HEK293 (cell line): Measurements from ENCODE around the gene PCTP.

ENCODE experiments used
- CTCF ChIA-PET: fragments of 350-600 bp; formaldehyde crosslinking; extraction: SDS; loops from one replicate; lab custom pipeline; 2021; ENCODE audit warnings: antibody characterized with exemption; lab: Yijun Ruan, JAX
- POLR2A ChIA-PET: fragments of 300-600 bp; formaldehyde crosslinking; extraction: SDS; loops from one replicate; lab custom pipeline; 2020; ENCODE audit warnings: antibody characterized with exemption, inconsistent platforms; lab: Yijun Ruan, JAX
- H3K27ac ChIP-seq: fragments of 200-500 bp; sonication (Bioruptor generic); 2 replicates; pipeline ENCODE4 v1.5.1; 2014; ENCODE audit warnings: low read depth, low read length, control low read depth, inconsistent platforms; ENCODE audit errors: extremely low read depth
- H3K36me3 ChIP-seq, 2 experiments: fragments of 200-500 bp in 1 of 2; sonication (Bioruptor generic) in 1 of 2; 1 replicate in 1 of 2; 2 replicates in 1 of 2; pipeline ENCODE4 v1.5.1; 2014 to 2017; ENCODE audit warnings: inconsistent platforms in 2 of 2, low read length in 2 of 2; ENCODE audit not compliant: control insufficient read depth in 2 of 2, insufficient read depth in 1 of 2
- H3K4me1 ChIP-seq: fragments of 200-500 bp; sonication (Bioruptor generic); 2 replicates; pipeline ENCODE4 v1.5.1; 2014; ENCODE audit warnings: mild to moderate bottlenecking, low read length, inconsistent platforms; ENCODE audit not compliant: control insufficient read depth, insufficient read depth
- H3K4me3 ChIP-seq: 2 replicates; pipeline ENCODE4 v1.5.1; 2011; ENCODE audit warnings: low read depth, mild to moderate bottlenecking, control low read depth, low read length, moderate library complexity
- H3K9me3 ChIP-seq: fragments of 200-500 bp; sonication (Bioruptor generic); 2 replicates; pipeline ENCODE4 v1.5.1; 2014; ENCODE audit warnings: low read depth, low read length, inconsistent platforms; ENCODE audit not compliant: control insufficient read depth, insufficient read depth
- ATF2 ChIP-seq: fragments of 450-650 bp; formaldehyde crosslinking; IDR thresholded peaks from 2 replicates; pipeline ENCODE4 v1.5.1; 2016; ENCODE audit warnings: missing biosample characterization, missing genetic modification characterization, low read depth
- BCL6B ChIP-seq: fragments of 450-650 bp; formaldehyde crosslinking; IDR thresholded peaks from 2 replicates; pipeline ENCODE4 v1.5.1; 2017; ENCODE audit warnings: missing biosample characterization, missing genetic modification characterization
- IKZF3 ChIP-seq: fragments of 450-650 bp; IDR thresholded peaks from 2 replicates; pipeline ENCODE4 v1.5.0; 2018; ENCODE audit warnings: missing biosample characterization, mild to moderate bottlenecking, missing genetic modification characterization, moderate library complexity
- KLF17 ChIP-seq: fragments of 450-650 bp; formaldehyde crosslinking; IDR thresholded peaks from 2 replicates; pipeline ENCODE4 v1.5.1; 2016; ENCODE audit warnings: missing biosample characterization, missing genetic modification characterization
- SCRT1 ChIP-seq: fragments of 450-650 bp; formaldehyde crosslinking; IDR thresholded peaks from 2 replicates; pipeline ENCODE4 v1.5.1; 2016; ENCODE audit warnings: missing biosample characterization, missing genetic modification characterization, borderline replicate concordance
- SP3 ChIP-seq: fragments of 450-650 bp; formaldehyde crosslinking; IDR thresholded peaks from 2 replicates; pipeline ENCODE4 v1.5.1; 2016; ENCODE audit warnings: missing biosample characterization, missing genetic modification characterization
- ZBTB1 ChIP-seq: fragments of 450-650 bp; formaldehyde crosslinking; IDR thresholded peaks from 2 replicates; pipeline ENCODE4 v1.5.1; 2016; ENCODE audit warnings: missing biosample characterization, missing genetic modification characterization
- ZBTB17 ChIP-seq: fragments of 450-650 bp; formaldehyde crosslinking; IDR thresholded peaks from 2 replicates; pipeline ENCODE4 v1.5.1; 2016; ENCODE audit warnings: missing biosample characterization, missing genetic modification characterization
- ZBTB7A ChIP-seq: fragments of 450-650 bp; formaldehyde crosslinking; IDR thresholded peaks from 2 replicates; pipeline ENCODE4 v1.5.1; 2016; ENCODE audit warnings: low read depth, missing biosample characterization, missing genetic modification characterization
- ZNF112 ChIP-seq: fragments of 450-650 bp; formaldehyde crosslinking; IDR thresholded peaks from 2 replicates; pipeline ENCODE4 v1.5.0; 2017; ENCODE audit warnings: missing biosample characterization, missing genetic modification characterization
- ZNF138 ChIP-seq: fragments of 450-650 bp; formaldehyde crosslinking; IDR thresholded peaks from 2 replicates; pipeline ENCODE4 v1.5.1; 2016; ENCODE audit warnings: missing biosample characterization, missing genetic modification characterization, borderline replicate concordance
- ZNF175 ChIP-seq: fragments of 450-650 bp; formaldehyde crosslinking; IDR thresholded peaks from 2 replicates; pipeline ENCODE4 v1.5.1; 2016; ENCODE audit warnings: missing biosample characterization, missing genetic modification characterization
- ZNF2 ChIP-seq: fragments of 450-650 bp; formaldehyde crosslinking; IDR thresholded peaks from 2 replicates; pipeline ENCODE4 v1.5.1; 2016; ENCODE audit warnings: missing biosample characterization, missing genetic modification characterization
- ZNF211 ChIP-seq: fragments of 450-650 bp; formaldehyde crosslinking; IDR thresholded peaks from 2 replicates; pipeline ENCODE4 v1.5.1; 2016; ENCODE audit warnings: low read depth, missing biosample characterization, missing genetic modification characterization
- ZNF239 ChIP-seq: fragments of 450-650 bp; formaldehyde crosslinking; IDR thresholded peaks from 2 replicates; pipeline ENCODE4 v1.5.1; 2016; ENCODE audit warnings: missing biosample characterization, missing genetic modification characterization
- ZNF280C ChIP-seq: fragments of 450-650 bp; formaldehyde crosslinking; IDR thresholded peaks from 2 replicates; pipeline ENCODE4 v1.5.1; 2016; ENCODE audit warnings: missing biosample characterization, missing genetic modification characterization
- ZNF341 ChIP-seq: fragments of 450-650 bp; formaldehyde crosslinking; IDR thresholded peaks from 2 replicates; pipeline ENCODE4; 2016; ENCODE audit warnings: low read depth, missing biosample characterization, missing genetic modification characterization
- ZNF366 ChIP-seq: fragments of 450-650 bp; formaldehyde crosslinking; conservative IDR thresholded peaks from 2 replicates; pipeline ENCODE4 v1.5.1; 2016; ENCODE audit warnings: missing biosample characterization, missing genetic modification characterization
- ZNF529 ChIP-seq: fragments of 450-650 bp; formaldehyde crosslinking; IDR thresholded peaks from 2 replicates; pipeline ENCODE4 v1.5.1; 2017; ENCODE audit warnings: missing genetic modification characterization, missing biosample characterization; ENCODE audit not compliant: insufficient replicate concordance
- ZNF596 ChIP-seq: fragments of 450-650 bp; IDR thresholded peaks from 2 replicates; pipeline ENCODE4 v1.5.0; 2018; ENCODE audit warnings: missing biosample characterization, mild to moderate bottlenecking, missing genetic modification characterization, moderate library complexity
- ZNF639 ChIP-seq: fragments of 450-650 bp; formaldehyde crosslinking; IDR thresholded peaks from 2 replicates; pipeline ENCODE4 v1.5.1; 2016; ENCODE audit warnings: missing biosample characterization, missing genetic modification characterization
- ZNF670 ChIP-seq: fragments of 450-650 bp; formaldehyde crosslinking; IDR thresholded peaks from 2 replicates; pipeline ENCODE4 v1.5.1; 2016; ENCODE audit warnings: missing biosample characterization, missing genetic modification characterization, low read depth
- ZSCAN23 ChIP-seq: fragments of 450-650 bp; formaldehyde crosslinking; IDR thresholded peaks from 2 replicates; pipeline ENCODE4 v1.5.1; 2016; ENCODE audit warnings: missing biosample characterization, missing genetic modification characterization

Gene PCTP

GRCh38 chr17:55747209-55747608 lies 3.6 kb upstream of the PCTP start:
- no peaks in the 10 kb centered on the region for H3K9me3 ChIP-seq
- ChIA-PET CTCF (interaction anchor here (0.6 to 5.0 kb wide), 2 partner anchors 11 to 186 kb away, joined by 3 to 46 read pairs; no protein-coding TSS in a partner anchor), POLR2A (no interaction called here)
- H3K4me3 ChIP-seq, result no peak overlapping the region
- no peaks in the 10 kb centered on the region for H3K36me3 ChIP-seq
- peaks cover 15% of the 10 kb centered on the region for H3K4me1 ChIP-seq
- no peak for TF ChIP-seq ZNF280C (tag by site-specific recombination)
- no peak for TF ChIP-seq ZSCAN23 (tag by site-specific recombination)
- no peak overlapping the region for H3K27ac ChIP-seq

- peaks cover 7% of the 10 kb centered on the region; the same call in 1 of the 2 replicates for H3K4me1 ChIP-seq
- no peak overlapping the region for H3K4me3 ChIP-seq
- CTCF ChIA-PET, result interaction anchor here (1.2 to 5.0 kb wide), 2 partner anchors 13 to 222 kb away, joined by 3 to 46 read pairs; no protein-coding TSS in a partner anchor
- TF ChIP-seq KLF17 (tag by site-specific recombination) (no peak), BCL6B (tag by site-specific recombination) (no peak), SCRT1 (no peak), ZBTB7A (no peak), ZNF2 (tag by site-specific recombination) (no peak), IKZF3 (tag by site-specific recombination) (no peak), ZNF175 (no peak), ZNF112 (no peak), ZBTB1 (tag by site-specific recombination) (no peak), ATF2 (tag by site-specific recombination) (no peak), ZNF596 (tag by site-specific recombination) (no peak), ZNF138 (tag by site-specific recombination) (no peak), ZNF211 (tag by site-specific recombination) (no peak)
- TF ChIP-seq, all 188 proteins: peak for 0
- Histone ChIP-seq H3K9me3 (no peaks in the 10 kb centered on the region), H3K36me3 (peaks cover 0 to 9% of the 10 kb centered on the region in 2 experiments; a peak in 1 of 3 replicates), H3K27ac (no peak overlapping the region)
- POLR2A ChIA-PET, result no interaction called here
Measured at GRCh38 chr17:55748841-55749240, 2.0 kb upstream of the PCTP start.

- CTCF ChIA-PET, result interaction anchor here (0.6 to 5.0 kb wide), 5 partner anchors 14 to 410 kb away, joined by 3 to 46 read pairs (median 4); no protein-coding TSS in a partner anchor
- Histone ChIP-seq H3K27ac (no peak overlapping the region), H3K36me3 (peaks cover 0 to 16% of the 10 kb centered on the region in 2 experiments; a peak in 1 of 3 replicates), H3K4me3 (no peak overlapping the region), H3K9me3 (no peaks in the 10 kb centered on the region), H3K4me1 (peaks cover 7% of the 10 kb centered on the region; the same call in 1 of the 2 replicates)
- POLR2A ChIA-PET, result interaction anchor here (0.6 to 2.0 kb wide), 7 partner anchors 9 to 119 kb away, joined by 5 to 22 read pairs (median 16); partner anchors contain the start of gene TMEM100
- no peak for TF ChIP-seq ZNF341 (tag by site-specific recombination)
- TF ChIP-seq ZNF138 (tag by site-specific recombination), result no peak
- no peak for TF ChIP-seq ZBTB17 (tag by site-specific recombination)
- TF ChIP-seq ZNF366 (tag by site-specific recombination), result no peak
- no peak for TF ChIP-seq ZNF670
- TF ChIP-seq ZNF529, result no peak
- TF ChIP-seq BCL6B (tag by site-specific recombination), result no peak
- TF ChIP-seq ZNF639 (tag by site-specific recombination), result no peak
- no peak for TF ChIP-seq SP3 (tag by site-specific recombination)
- no peak for TF ChIP-seq ZNF239 (tag by site-specific recombination)
Measured at GRCh38 chr17:55749985-55750384, 866 bp upstream of the PCTP start.
